IMR-90 (cell line): Measurements from ENCODE around the gene FOSL2. TPM values are rescaled to one million over a fixed set of nuclear protein-coding genes. Genes with fewer than 3 reads are reported as not detected.

Experiments
- ATAC-seq: fragments of 200-7000 bp; cut with Tn5 transposase; 2 replicates; pipeline ENCODE4 v1.9.1; 2020; ENCODE audit warnings: low read depth, mild to moderate bottlenecking, moderate library complexity
- BruUV-seq: library from RNA; stranded (reverse); fragments of 400-500 nt; replicated peaks from 2 replicates; lab custom pipeline; 2021; lab: Mats Ljungman, UMichigan
- CTCF ChIA-PET: fragments of 300-600 bp; formaldehyde crosslinking; extraction: SDS; loops from one replicate; lab custom pipeline; 2021; ENCODE audit warnings: antibody characterized with exemption; lab: Yijun Ruan, JAX
- POLR2A ChIA-PET: fragments of 300-600 bp; sonication (Branson Sonifier 250); formaldehyde crosslinking; loops from one replicate; lab custom pipeline; 2022; ENCODE audit warnings: antibody characterized with exemption; ENCODE audit not compliant: unreplicated experiment; lab: Charles Lee
- DNase-seq: peaks from one replicate; pipeline ENCODE4 v3.0.0; 2013
- H2AFZ ChIP-seq: replicated peaks from 2 replicates; pipeline ENCODE3; 2013; ENCODE audit warnings: low read length, mild to moderate bottlenecking; ENCODE audit not compliant: poor library complexity
- H2AK5ac ChIP-seq: 2 replicates; pipeline ENCODE4 v1.6.1; 2013; ENCODE audit warnings: low read depth, low read length, inconsistent platforms
- H2AK9ac ChIP-seq: replicated peaks from 2 replicates; pipeline ENCODE3; 2013; ENCODE audit warnings: mild to moderate bottlenecking, low read depth, low read length, moderate library complexity; ENCODE audit not compliant: poor library complexity
- H2BK120ac ChIP-seq: 2 replicates; pipeline ENCODE4 v1.6.1; 2013; ENCODE audit warnings: low read depth, low read length, inconsistent platforms
- H2BK15ac ChIP-seq: 3 replicates; pipeline ENCODE4 v1.6.1; 2013; ENCODE audit warnings: low read depth, low read length, inconsistent platforms
- H2BK20ac ChIP-seq: 2 replicates; pipeline ENCODE4 v1.6.1; 2013; ENCODE audit warnings: low read depth, mild to moderate bottlenecking, inconsistent platforms, low read length, moderate library complexity
- H2BK5ac ChIP-seq: 2 replicates; pipeline ENCODE4 v1.6.1; 2013; ENCODE audit warnings: mild to moderate bottlenecking, low read depth, low read length, inconsistent platforms; ENCODE audit not compliant: poor library complexity, severe bottlenecking
- H3K14ac ChIP-seq: replicated peaks from 2 replicates; pipeline ENCODE4 v1.6.1; 2013; ENCODE audit warnings: low read depth, low read length, inconsistent platforms
- H3K18ac ChIP-seq: 2 replicates; pipeline ENCODE4 v1.6.1; 2013; ENCODE audit warnings: low read depth, low read length, control low read depth
- H3K23ac ChIP-seq: 2 replicates; pipeline ENCODE4 v1.6.1; 2013; ENCODE audit warnings: low read depth, low read length, inconsistent platforms
- H3K27ac ChIP-seq: 2 replicates; pipeline ENCODE4 v1.5.1; 2013; ENCODE audit warnings: mild to moderate bottlenecking, control low read depth, low read length; ENCODE audit not compliant: insufficient read depth
- H3K27me3 ChIP-seq: 2 replicates; pipeline ENCODE4 v1.6.1; 2013; ENCODE audit warnings: low read length; ENCODE audit not compliant: control insufficient read depth, insufficient read depth
- H3K36me3 ChIP-seq: 2 replicates; pipeline ENCODE4 v1.6.1; 2013; ENCODE audit warnings: low read length, mixed read lengths; ENCODE audit not compliant: control insufficient read depth, insufficient read depth
- H3K4ac ChIP-seq: 2 replicates; pipeline ENCODE4 v1.6.1; 2013; ENCODE audit warnings: low read depth, low read length, inconsistent platforms
- H3K4me1 ChIP-seq: 2 replicates; pipeline ENCODE4 v1.6.1; 2013; ENCODE audit warnings: low read length, mixed read lengths; ENCODE audit not compliant: control insufficient read depth, insufficient read depth
- H3K4me2 ChIP-seq: 2 replicates; pipeline ENCODE4 v1.6.1; 2013; ENCODE audit warnings: low read depth, mild to moderate bottlenecking, control low read depth, low read length, moderate library complexity
- H3K4me3 ChIP-seq: 2 replicates; pipeline ENCODE4 v1.5.1; 2013; ENCODE audit warnings: low read depth, mild to moderate bottlenecking, control low read depth, low read length, moderate library complexity; ENCODE audit not compliant: insufficient read depth
- H3K56ac ChIP-seq: 2 replicates; pipeline ENCODE4 v1.6.1; 2013; ENCODE audit warnings: low read length, inconsistent platforms; ENCODE audit not compliant: insufficient read depth; ENCODE audit errors: extremely low read depth
- H3K79me1 ChIP-seq, 2 experiments: 2 replicates each; pipeline ENCODE4 v1.6.1; 2013; ENCODE audit warnings: low read length in 2 of 2, inconsistent platforms in 1 of 2, low read depth in 1 of 2
- H3K9ac ChIP-seq: 2 replicates; pipeline ENCODE4 v1.6.1; 2013; ENCODE audit warnings: low read depth, low read length, control low read depth
- H3K9me1 ChIP-seq: 2 replicates; pipeline ENCODE4 v1.6.1; 2013; ENCODE audit warnings: low read length, inconsistent platforms; ENCODE audit not compliant: insufficient read depth
- H3K9me3 ChIP-seq: 2 replicates; pipeline ENCODE4 v1.6.1; 2013; ENCODE audit warnings: low read length; ENCODE audit not compliant: control insufficient read depth, insufficient read depth
- H4K20me1 ChIP-seq: 2 replicates; pipeline ENCODE4 v1.6.1; 2013; ENCODE audit warnings: low read length, inconsistent platforms; ENCODE audit not compliant: insufficient read depth
- H4K5ac ChIP-seq: 2 replicates; pipeline ENCODE4 v1.6.1; 2013; ENCODE audit warnings: mild to moderate bottlenecking, low read depth, low read length, control low read depth
- H4K8ac ChIP-seq, 2 experiments: 2 replicates each; pipeline ENCODE4 v1.6.1; 2013; ENCODE audit warnings: low read depth in 2 of 2, low read length in 2 of 2, control low read depth in 1 of 2, inconsistent platforms in 1 of 2
- H4K91ac ChIP-seq: 2 replicates; pipeline ENCODE4 v1.6.1; 2013; ENCODE audit warnings: low read depth, low read length, inconsistent platforms; ENCODE audit not compliant: insufficient read depth
- RFX5 ChIP-seq: IDR thresholded peaks from 2 replicates; pipeline ENCODE4 v1.8.0; 2012; ENCODE audit warnings: low read depth, mild to moderate bottlenecking, low read length, moderate library complexity
- WGBS, 2 experiments: methylation state at CpG; one replicate each; pipeline versions ENCODE4 v1.1.5 to v1.1.7; 2013; ENCODE audit warnings: missing lambda C conversion rate in 2 of 2; ENCODE audit not compliant: insufficient read length in 1 of 2; ENCODE audit errors: extremely low coverage in 2 of 2; 5-methylcytosine and 5-hydroxymethylcytosine counted together
- dilution Hi-C: fragments of 300-500 bp; cut with HindIII; formaldehyde crosslinking; loops from one replicate; pipeline ENCODE4 v1.14.3; 2018; ENCODE audit warnings: low sequenced_read_pairs; ENCODE audit not compliant: unreplicated experiment
- in situ Hi-C: fragments of 300-500 bp; cut with MboI; formaldehyde crosslinking; loops from 3 replicates; pipeline ENCODE4 v1.14.3; 2019; ENCODE audit warnings: low sequenced_read_pairs, inconsistent platforms, mixed read lengths
- intact Hi-C: fragments of 100-400 bp; cut with micrococcal nuclease; formaldehyde crosslinking; loops from 2 replicates; pipeline ENCODE4 v1.10.0; 2022
- polyA plus RNA-seq, 3 experiments: library from polyadenylated mRNA; depleted of rRNA; stranded (reverse); fragments of >200 nt; gene quantifications; 2 replicates each; pipeline ENCODE4 v1.2.3, GENCODE V29; 2012; ENCODE audit warnings: low replicate concordance in 1 of 3
- total RNA-seq: library from RNA; depleted of rRNA; stranded (reverse); fragments of >200 nt; gene quantifications from 2 replicates; pipeline ENCODE4 v1.2.3, GENCODE V29; 2012

FOSL2 gene
- total and polyA plus RNA-seq, 2 of the 4 experiments (the other 2 are of a cell fraction) = 31.4 to 46.3 TPM

DNA sequence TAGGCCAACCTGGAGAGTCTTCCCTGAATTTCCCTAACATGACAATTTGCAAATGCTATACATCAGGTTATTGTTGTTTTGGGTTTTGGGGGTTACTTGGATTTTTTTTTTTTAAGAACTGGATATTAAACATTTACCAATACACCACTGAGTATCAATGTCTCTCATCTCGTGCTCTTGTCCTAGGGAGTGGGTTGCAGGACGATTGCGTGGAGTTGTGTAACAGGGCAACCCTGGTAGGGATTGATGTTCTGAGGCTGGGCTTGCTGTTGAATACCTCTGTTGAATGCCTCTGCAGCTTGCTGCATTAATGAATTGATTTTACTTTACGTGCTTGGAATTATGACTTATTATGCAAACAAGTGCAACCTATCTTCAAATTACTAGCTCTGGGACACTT lies 18.8 kb upstream of the FOSL2 start:
- no peaks in the 10 kb centered on the region for H3K36me3 ChIP-seq
- H2AFZ ChIP-seq = no peak overlapping the region
- ChIA-PET CTCF (no interaction called here), POLR2A (no interaction called here)
- H3K9me1 ChIP-seq = no peaks in the 10 kb centered on the region
- H2BK20ac ChIP-seq = no peak overlapping the region
- no peaks in the 10 kb centered on the region for H4K20me1 ChIP-seq
- no peaks in the 10 kb centered on the region for H3K9me3 ChIP-seq
- DNase-seq (no peak), ATAC-seq (no peak)
- intact Hi-C loops (no loop called here), in situ Hi-C loops (no loop called here), dilution Hi-C loops (no loop called here)
- H4K8ac ChIP-seq = no peak overlapping the region
- H3K18ac ChIP-seq = no peak overlapping the region
- no TSS peak for BruUV-seq
- H3K14ac ChIP-seq = no peak overlapping the region
- H3K4me1 ChIP-seq = no peaks in the 10 kb centered on the region
- WGBS, 2 experiments = no CpG with 5 or more reads among the region's 4 CpGs
- H2AK9ac ChIP-seq = no peak overlapping the region
- no peak overlapping the region for H3K4me3 ChIP-seq
- no peak overlapping the region for H3K9ac ChIP-seq
- no peak overlapping the region for H4K5ac ChIP-seq
- H2AK5ac ChIP-seq = no peak overlapping the region
- H3K4ac ChIP-seq = no peak overlapping the region
- TF ChIP-seq RFX5 = no peak
- no peak overlapping the region for H3K23ac ChIP-seq
- no peak overlapping the region for H3K4me2 ChIP-seq
- H2BK120ac ChIP-seq = no peak overlapping the region
- no peak overlapping the region for H2BK15ac ChIP-seq
- H3K27ac ChIP-seq = no peak overlapping the region
- no peak overlapping the region for H3K56ac ChIP-seq
- no peak overlapping the region for H4K91ac ChIP-seq
- peaks cover 14% of the 10 kb centered on the region for H3K27me3 ChIP-seq
- H2BK5ac ChIP-seq = no peak overlapping the region
- no peaks in the 10 kb centered on the region for H3K79me1 ChIP-seq
